IPS DF 4.7 (cell line): ENCODE results near the gene TUBG1.
"Not testable (repeated sequence)": the region's sequence is repeated elsewhere in the genome, so short reads cannot be mapped to it uniquely, and the experiment has no call there.

ENCODE experiments used
- DNase-seq: peaks from one replicate; pipeline ENCODE4 v3.0.0-alpha.2; 2013; ENCODE audit warnings: low spot score; ENCODE audit errors: extremely low read depth

The TUBG1 gene

GRCh38 chr17:42578282-42578869, 31.1 kb upstream of the TUBG1 start:
- peak; percentile 62 for DNase-seq

GRCh38 chr17:42579794-42580551, 29.5 kb upstream of the TUBG1 start:
- DNase-seq = no peak

- no peak for DNase-seq
These were observed 27.7 kb upstream of the TUBG1 start for GRCh38 chr17:42581744-42582270.

- no peak for DNase-seq
These were observed 24.6 kb upstream of the TUBG1 start for GRCh38 chr17:42584880-42585279.

- DNase-seq = no peak
These were observed 24.1 kb upstream of the TUBG1 start for GRCh38 chr17:42585353-42585752.

GRCh38 chr17:42586514-42587230, 22.8 kb upstream of the TUBG1 start:
- no peak for DNase-seq

GRCh38 chr17:42590886-42591285, 18.6 kb upstream of the TUBG1 start:
- DNase-seq = no peak

- no peak for DNase-seq
These were observed 18.1 kb upstream of the TUBG1 start for GRCh38 chr17:42591411-42591810.

- DNase-seq = no peak
These were observed 13.1 kb upstream of the TUBG1 start for GRCh38 chr17:42596386-42596785.

- no peak for DNase-seq
These were observed 10.6 kb upstream of the TUBG1 start for GRCh38 chr17:42598905-42599304.

- no peak for DNase-seq
These were observed 6.2 kb upstream of the TUBG1 start for GRCh38 chr17:42603318-42603717.

GRCh38 chr17:42607769-42608168, 1.7 kb upstream of the TUBG1 start:
- no peak for DNase-seq

GRCh38 chr17:42608305-42609181, 940 bp upstream of the TUBG1 start:
- no peak for DNase-seq

- DNase-seq = not testable (repeated sequence)
These were observed 625 bp downstream of the TUBG1 start for GRCh38 chr17:42609814-42610801.

- no peak for DNase-seq
These were observed 2.5 kb downstream of the TUBG1 start for GRCh38 chr17:42612013-42612412.

GRCh38 chr17:42613699-42614295, 4.3 kb downstream of the TUBG1 start:
- DNase-seq = no peak

GRCh38 chr17:42617956-42618431, 8.5 kb downstream of the TUBG1 start:
- DNase-seq = no peak

GRCh38 chr17:42618442-42619150, 9.1 kb downstream of the TUBG1 start:
- DNase-seq = peak; percentile 72

GRCh38 chr17:42621987-42622386, 12.5 kb downstream of the TUBG1 start:
- DNase-seq = not testable (repeated sequence)
